Right cardiac atrium (tissue), 5 donors: ENCODE data around the gene MTG2. TPM values are rescaled to one million over a fixed set of nuclear protein-coding genes. Genes with fewer than 3 reads are reported as not detected.

Experiments used
- ATAC-seq, 2 donors: fragments of 200-7000 bp; cut with Tn5 transposase; one replicate each; pipeline versions ENCODE4 v1.8.0 to v1.9.1; 2020; ENCODE audit warnings: moderate library complexity in 2 of 2, mild to moderate bottlenecking in 1 of 2
- DNase-seq, 3 donors: peaks; one replicate each; pipeline ENCODE4 v3.0.0-alpha.2; 2020
- H3K27ac ChIP-seq: one replicate; pipeline ENCODE4 v1.5.1; 2013; ENCODE audit warnings: mild to moderate bottlenecking, low read length, control low read depth, moderate library complexity
- H3K27me3 ChIP-seq: one replicate; pipeline ENCODE4 v1.6.1; 2013; ENCODE audit not compliant: control insufficient read depth, insufficient read depth
- H3K4me1 ChIP-seq: one replicate; pipeline ENCODE4 v1.6.1; 2013; ENCODE audit warnings: low read length; ENCODE audit not compliant: control insufficient read depth, insufficient read depth
- H3K4me3 ChIP-seq: one replicate; pipeline ENCODE4 v1.5.1; 2013; ENCODE audit warnings: low read length, control low read depth
- H3K9me3 ChIP-seq: one replicate; pipeline ENCODE4 v1.6.1; 2013; ENCODE audit warnings: low read length; ENCODE audit not compliant: control insufficient read depth
- WGBS: extraction: QIAGEN DNeasy Blood & Tissue Kit; methylation state at CpG from one replicate; pipeline ENCODE4 v1.1.7; 2013; 5-methylcytosine and 5-hydroxymethylcytosine counted together
- intact Hi-C, 4 donors: fragments of 100-400 bp; cut with DNase I; formaldehyde crosslinking; loops; one replicate each; pipeline versions ENCODE4 v1.11.0 to v1.14.0; 2022 to 2023
- long read RNA-seq, 4 donors: library from polyadenylated mRNA; unstranded; transcript quantifications; one replicate each; pipeline ENCODE4 v2.0.0, GENCODE V29; 2020 to 2021
- polyA plus RNA-seq: library from polyadenylated mRNA; stranded (reverse); fragments of 200-250 nt; gene quantifications from one replicate; pipeline ENCODE4 v1.2.3, GENCODE V29; 2013
- total RNA-seq, 4 donors: library from RNA; stranded (reverse); fragmentation: NEBNext Ultra II Directional; extraction: Animal tissue kit (Norgen Biotek cat#: 25700); gene quantifications; one replicate each; pipeline ENCODE4 v1.2.1, GENCODE V29; 2021
- donor health status: healthy with polysubstance abuse.
- donor health status: DM: no; HTN: yes; CAD: no.
- donor health status: DM: no; HTN: no; CAD: no.
- donor health status: DM: no; HTN: yes; CAD: no; lungs with severe emphysema.
- donor health status: DM: yes; HTN: yes; CAD: no.

MTG2 gene, protein sequence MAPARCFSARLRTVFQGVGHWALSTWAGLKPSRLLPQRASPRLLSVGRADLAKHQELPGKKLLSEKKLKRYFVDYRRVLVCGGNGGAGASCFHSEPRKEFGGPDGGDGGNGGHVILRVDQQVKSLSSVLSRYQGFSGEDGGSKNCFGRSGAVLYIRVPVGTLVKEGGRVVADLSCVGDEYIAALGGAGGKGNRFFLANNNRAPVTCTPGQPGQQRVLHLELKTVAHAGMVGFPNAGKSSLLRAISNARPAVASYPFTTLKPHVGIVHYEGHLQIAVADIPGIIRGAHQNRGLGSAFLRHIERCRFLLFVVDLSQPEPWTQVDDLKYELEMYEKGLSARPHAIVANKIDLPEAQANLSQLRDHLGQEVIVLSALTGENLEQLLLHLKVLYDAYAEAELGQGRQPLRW
- total RNA-seq (10 to 100 TPM; 20.4 to 25.7 (median 25.1) TPM), polyA plus RNA-seq (29.2 TPM)
- long read RNA-seq, donor 1, transcript MTG2-201 (7 exons, 2,929 nt) = major isoform, 5 of 42 reads
- long read RNA-seq, donor 1, partial matches to known transcripts = 20 of 42 reads
- long read RNA-seq, donor 1, other reads (novel, unspliced or antisense) = 14 of 42 reads
- long read RNA-seq, donor 2, partial matches to known transcripts = 4 of 9 reads
- long read RNA-seq, donor 2, other reads (novel, unspliced or antisense) = 3 of 9 reads
- long read RNA-seq, donor 3, transcript MTG2-201 (7 exons, 2,929 nt) = major isoform, 31 of 129 reads
- long read RNA-seq, donor 3, partial matches to known transcripts = 59 of 129 reads
- long read RNA-seq, donor 3, other reads (novel, unspliced or antisense) = 39 of 129 reads
- long read RNA-seq, donor 4, transcript MTG2-201 (7 exons, 2,929 nt) = major isoform, 9 of 31 reads
- long read RNA-seq, donor 4, partial matches to known transcripts = 9 of 31 reads
- long read RNA-seq, donor 4, other reads (novel, unspliced or antisense) = 13 of 31 reads

DNA sequence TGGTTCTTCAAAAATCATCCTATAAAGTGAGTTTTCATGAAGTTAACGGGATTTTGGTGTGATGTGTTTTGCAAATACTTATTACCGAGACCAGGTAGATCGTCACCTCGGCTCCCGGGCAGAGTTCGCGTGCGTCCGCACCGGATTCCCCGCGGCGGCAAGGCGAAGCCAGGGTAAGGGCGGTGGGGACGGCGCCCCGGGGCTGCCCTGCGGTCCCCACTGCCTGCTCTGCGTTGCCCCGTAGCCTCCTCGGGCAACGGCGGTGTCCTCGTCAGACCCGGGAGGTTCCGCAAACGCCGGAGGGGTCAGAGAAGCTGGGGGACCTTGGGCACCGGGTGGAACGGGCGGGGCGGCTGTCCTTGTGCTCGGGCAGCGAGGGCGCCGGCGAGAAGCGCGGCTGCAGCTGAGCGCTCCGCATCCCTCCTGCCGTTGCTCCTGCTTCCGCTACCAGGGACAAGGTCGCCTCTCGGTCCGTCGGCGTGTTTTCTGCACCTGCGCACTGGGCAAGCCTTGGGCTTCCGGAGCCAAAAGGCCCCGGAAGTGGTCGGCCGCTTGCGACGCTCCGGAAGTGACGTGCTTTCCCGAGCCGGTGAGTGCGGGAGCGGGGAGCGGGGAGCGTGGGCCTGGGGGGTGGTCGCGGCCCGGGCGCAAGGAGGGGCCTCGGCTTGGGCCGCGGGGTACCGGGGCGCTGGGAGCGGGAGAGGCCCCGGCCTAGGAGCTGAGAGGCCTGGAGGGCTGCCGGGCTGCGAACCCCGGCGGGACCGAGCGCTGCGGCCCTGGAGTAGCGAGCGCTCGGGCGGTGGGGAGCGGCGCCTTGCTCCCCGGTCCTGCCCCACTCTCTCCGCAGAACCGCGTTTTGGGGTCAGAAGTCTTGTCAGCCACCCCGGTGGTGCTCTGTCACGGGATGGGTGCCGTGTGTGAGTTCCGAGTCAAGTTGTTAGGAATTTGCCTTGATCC is at the start of gene MTG2:
Gene MTG2 (plus strand): TSS at position 560 of the 957 bp plus-strand sequence. CDS start 10,393 bp downstream, outside the sequence.
- Histone ChIP-seq H3K4me3 (peak within 1 kb of the TSS; percentile 96), H3K27ac (peak within 1 kb of the TSS; percentile 90), H3K27me3 (no peaks in the 10 kb centered on the region), H3K4me1 (peaks cover 8% of the 10 kb centered on the region), H3K9me3 (no peaks in the 10 kb centered on the region)
- intact Hi-C loops = loop anchor here in 3 of 4 donors (10.0 kb wide), 3 partner anchors 102 to 202 kb away; partner anchors contain the start of gene RPS21 (in 1 of the 3)
- peak; percentile 96 to 98 (median 97) for DNase-seq
- under 1% methylated on average over 96 of the region's 96 CpGs for WGBS
- peak; percentile 98 for ATAC-seq

DNA sequence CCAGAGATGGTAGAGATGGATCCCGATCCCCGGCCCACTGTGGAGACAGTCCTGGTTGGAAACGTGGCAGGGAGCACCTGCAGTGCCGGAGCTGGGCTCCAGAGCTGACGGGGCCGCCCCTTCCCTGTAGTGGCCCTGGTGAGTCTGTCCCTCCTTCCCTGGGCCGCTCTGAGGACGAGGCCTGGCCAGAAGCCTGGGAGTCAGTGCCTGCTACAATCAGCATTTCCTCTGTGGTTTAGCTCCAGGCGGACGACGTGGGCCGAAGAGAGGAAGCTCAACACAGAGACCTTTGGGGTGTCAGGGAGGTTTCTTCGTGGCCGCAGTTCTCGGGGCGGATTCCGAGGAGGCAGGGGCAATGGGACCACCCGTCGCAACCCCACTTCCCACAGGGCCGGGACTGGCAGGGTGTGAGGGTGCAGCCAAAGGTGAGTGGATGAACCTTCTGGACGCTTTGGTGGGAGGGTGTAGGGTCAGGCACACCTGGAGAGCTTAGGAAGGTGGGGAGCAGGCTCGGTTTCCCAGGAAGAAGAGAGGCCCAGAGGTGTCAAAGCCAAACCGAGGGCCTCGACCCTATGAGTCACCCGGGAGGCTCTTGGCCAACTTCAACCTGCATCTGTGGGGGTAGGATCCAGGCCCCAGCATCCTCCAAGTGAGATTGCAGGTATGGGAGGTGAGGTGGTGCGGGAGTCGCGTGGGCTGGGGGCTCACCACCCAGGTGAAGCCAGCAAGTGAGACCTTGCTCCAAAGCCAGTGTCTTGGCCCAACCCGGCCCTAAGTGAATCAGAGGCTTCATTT is 49.6 kb upstream of the MTG2 start:
- Histone ChIP-seq H3K4me1 (peaks cover 2% of the 10 kb centered on the region), H3K9me3 (no peaks in the 10 kb centered on the region), H3K4me3 (no peak overlapping the region), H3K27ac (peak overlapping the region; percentile 73), H3K27me3 (no peaks in the 10 kb centered on the region)
- 60% methylated on average over 29 of the region's 29 CpGs for WGBS
- DNase-seq (peak; percentile 61 to 84 (median 80)), ATAC-seq (peak; percentile 55 to 80)
- intact Hi-C loops = loop anchor here in 2 of 4 donors (5.0 to 10.0 kb wide), 2 partner anchors 71 to 118 kb away; no protein-coding TSS in a partner anchor

DNA sequence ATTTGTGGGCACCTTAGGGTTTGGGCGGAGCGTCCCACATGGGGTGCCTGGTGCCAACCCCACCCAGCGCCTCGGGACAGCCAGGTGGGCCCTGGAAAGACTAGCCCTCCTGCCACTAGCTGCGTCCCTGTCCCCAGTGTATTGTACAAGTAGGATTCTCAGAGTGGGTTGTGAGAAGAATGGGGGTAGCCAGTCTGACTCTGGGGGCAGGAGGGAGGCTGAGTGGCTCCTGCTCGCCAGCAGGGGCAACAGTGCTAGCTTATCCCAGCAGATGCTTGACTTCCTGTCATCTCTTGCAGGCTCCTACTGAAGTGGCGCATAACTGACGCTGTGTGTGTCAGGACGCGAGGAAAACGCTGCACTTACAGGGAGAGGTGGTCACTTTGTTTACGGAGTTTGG is 49.0 kb upstream of the MTG2 start:
- Histone ChIP-seq H3K4me1 (peaks cover 2% of the 10 kb centered on the region), H3K27me3 (no peaks in the 10 kb centered on the region), H3K27ac (no peak overlapping the region), H3K9me3 (no peaks in the 10 kb centered on the region), H3K4me3 (no peak overlapping the region)
- peak; percentile 32 to 34 for ATAC-seq
- intact Hi-C loops = loop anchor here in 2 of 4 donors (5.0 to 10.0 kb wide), 2 partner anchors 72 to 119 kb away; no protein-coding TSS in a partner anchor
- WGBS = 67% methylated on average over 12 of the region's 12 CpGs
- DNase-seq = peak in 1 of 3 donors; percentile 51

DNA sequence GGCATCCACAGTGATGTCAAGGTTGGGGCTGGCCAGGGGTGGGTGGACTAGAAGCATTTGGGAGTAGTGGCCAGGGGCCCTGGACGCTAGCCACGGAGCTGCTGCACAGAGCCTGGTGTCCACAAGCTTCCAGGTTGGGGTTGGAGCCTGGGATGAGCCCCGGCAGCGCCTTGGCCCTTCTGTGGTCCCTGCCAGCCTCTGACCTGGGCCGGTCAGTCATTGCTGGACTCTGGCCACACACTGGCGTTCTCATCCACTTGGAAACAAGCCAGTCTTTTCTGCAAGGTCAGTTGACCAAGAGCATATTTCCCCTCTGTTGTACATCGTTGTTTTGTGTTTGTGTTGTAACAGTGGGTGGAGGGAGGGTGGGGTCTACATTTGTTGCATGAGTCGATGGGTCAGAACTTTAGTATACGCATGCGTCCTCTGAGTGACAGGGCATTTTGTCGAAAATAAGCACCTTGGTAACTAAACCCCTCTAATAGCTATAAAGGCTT is 48.0 kb upstream of the MTG2 start:
- intact Hi-C loops = loop anchor here in 3 of 4 donors (5.0 to 10.0 kb wide), 4 partner anchors 72 to 122 kb away; no protein-coding TSS in a partner anchor
- WGBS = 50% methylated on average over 11 of the region's 11 CpGs
- DNase-seq (peak in 2 of 3 donors; percentile 55 to 73), ATAC-seq (peak; percentile 24 to 26)
- H3K27ac ChIP-seq = peak overlapping the region; percentile 33
- no peaks in the 10 kb centered on the region for H3K27me3 ChIP-seq
- no peaks in the 10 kb centered on the region for H3K9me3 ChIP-seq
- peaks cover 2% of the 10 kb centered on the region for H3K4me1 ChIP-seq
- H3K4me3 ChIP-seq = no peak overlapping the region

DNA sequence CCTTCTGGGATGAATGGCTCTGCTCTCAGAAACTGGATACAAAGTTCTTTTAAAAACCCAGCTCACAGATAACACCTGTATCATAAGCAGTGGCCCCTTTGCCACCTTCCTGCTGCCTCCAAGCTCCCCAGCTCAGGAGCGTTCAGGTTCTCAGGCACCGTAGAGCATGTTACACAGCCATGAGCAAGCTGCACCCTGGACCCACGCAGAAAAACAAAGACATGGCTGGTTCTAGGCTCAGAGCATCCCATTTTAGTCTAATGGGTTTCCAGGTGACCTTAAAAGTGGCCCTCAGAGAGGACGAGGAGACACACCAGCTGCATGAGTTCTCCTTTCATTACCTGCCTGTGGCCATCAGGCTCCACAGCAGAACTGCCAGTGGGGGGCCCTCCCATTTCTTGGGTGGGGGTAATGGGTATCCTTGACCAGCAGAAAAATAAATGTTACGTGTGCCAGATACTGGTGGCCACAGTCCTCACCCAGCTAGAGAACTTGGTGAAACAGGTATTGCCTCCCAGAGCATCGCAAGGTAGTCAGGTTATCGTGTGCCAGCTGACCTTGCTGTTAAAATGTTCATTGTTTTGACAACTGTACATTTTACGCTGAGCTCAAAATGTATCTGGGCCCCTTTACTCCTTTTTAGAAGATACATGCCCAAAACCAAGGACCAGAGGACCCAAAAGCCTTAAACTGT is 47.1 kb upstream of the MTG2 start:
- no peak overlapping the region for H3K27ac ChIP-seq
- no peak overlapping the region for H3K4me3 ChIP-seq
- intact Hi-C loops = loop anchor here in 3 of 4 donors (5.0 to 10.0 kb wide), 3 partner anchors 108 to 123 kb away; no protein-coding TSS in a partner anchor
- peaks cover 2% of the 10 kb centered on the region for H3K4me1 ChIP-seq
- ATAC-seq (no peak), DNase-seq (no peak)
- 89% methylated on average over 8 of the region's 8 CpGs for WGBS
- no peaks in the 10 kb centered on the region for H3K27me3 ChIP-seq
- no peaks in the 10 kb centered on the region for H3K9me3 ChIP-seq

DNA sequence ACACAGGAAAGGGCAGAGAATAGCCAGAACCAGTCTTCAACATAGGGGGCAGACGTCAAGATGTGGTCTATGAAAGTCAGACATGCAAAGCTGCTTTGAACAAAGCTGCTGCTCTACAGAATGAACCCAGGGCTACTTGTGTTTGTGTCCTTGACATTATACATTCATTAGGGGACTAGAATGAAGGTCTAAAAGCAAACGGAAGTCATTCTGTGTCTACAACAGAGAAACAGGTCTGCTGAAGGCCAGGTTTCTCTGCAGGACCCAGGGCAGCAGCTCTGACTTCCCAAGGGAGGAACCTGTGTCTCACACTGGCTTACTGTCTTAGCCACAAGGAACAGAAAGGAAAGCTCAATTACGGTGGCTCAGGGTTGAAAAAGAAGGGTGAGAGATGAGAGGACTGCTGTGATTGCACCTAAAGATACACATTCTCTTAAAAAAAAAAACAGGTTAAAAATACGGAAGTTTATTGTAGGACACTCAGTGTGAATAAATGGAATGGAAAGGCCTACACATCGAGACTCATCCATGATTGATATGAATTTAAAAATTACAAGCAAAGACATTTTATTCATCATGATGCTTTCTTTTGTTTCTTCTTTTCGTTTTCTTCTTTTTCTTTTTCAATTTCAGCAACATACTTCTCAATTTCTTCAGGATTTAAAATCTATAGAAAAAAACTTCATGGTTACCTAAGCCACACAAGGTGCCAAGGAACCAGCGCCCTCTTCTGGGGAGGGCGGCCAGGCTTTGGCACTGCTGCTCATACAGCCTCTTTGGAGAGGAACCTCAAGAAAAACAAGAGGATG is 46.3 kb upstream of the MTG2 start:
- intact Hi-C loops = loop anchor here in 3 of 4 donors (5.0 to 10.0 kb wide), 3 partner anchors 109 to 124 kb away; no protein-coding TSS in a partner anchor

DNA sequence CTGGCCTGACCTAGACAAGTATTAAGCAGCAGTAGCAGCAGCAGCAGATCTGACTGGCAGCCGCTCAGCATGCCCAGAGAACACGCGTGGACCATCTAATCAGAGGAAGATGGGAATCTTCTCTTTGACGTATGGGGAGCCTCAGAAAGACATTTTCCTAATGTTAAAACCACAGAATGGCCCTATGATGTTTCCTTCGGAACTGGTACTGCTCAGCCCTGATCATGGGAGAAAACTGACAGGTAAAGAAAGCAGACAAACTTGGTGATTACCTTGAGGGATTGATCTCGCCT is 45.8 kb upstream of the MTG2 start:
- Histone ChIP-seq H3K27me3 (no peaks in the 10 kb centered on the region), H3K4me3 (no peak overlapping the region), H3K4me1 (peaks cover 13% of the 10 kb centered on the region), H3K9me3 (no peaks in the 10 kb centered on the region), H3K27ac (no peak overlapping the region)
- WGBS = 66% methylated on average over 6 of the region's 6 CpGs
- no peak for ATAC-seq
- intact Hi-C loops = loop anchor here in 3 of 4 donors (5.0 to 10.0 kb wide), 3 partner anchors 110 to 125 kb away; no protein-coding TSS in a partner anchor
- no peak for DNase-seq

More for the DNA sequence above, 46.3 kb upstream of the MTG2 start:
- WGBS = 53% methylated on average over 8 of the region's 8 CpGs
- ATAC-seq = peak in 1 of 2 donors; percentile 19
- peak; percentile 60 to 91 (median 85) for DNase-seq
- Histone ChIP-seq H3K9me3 (no peaks in the 10 kb centered on the region), H3K27me3 (no peaks in the 10 kb centered on the region), H3K4me1 (peaks cover 8% of the 10 kb centered on the region), H3K4me3 (no peak overlapping the region), H3K27ac (no peak overlapping the region)

DNA sequence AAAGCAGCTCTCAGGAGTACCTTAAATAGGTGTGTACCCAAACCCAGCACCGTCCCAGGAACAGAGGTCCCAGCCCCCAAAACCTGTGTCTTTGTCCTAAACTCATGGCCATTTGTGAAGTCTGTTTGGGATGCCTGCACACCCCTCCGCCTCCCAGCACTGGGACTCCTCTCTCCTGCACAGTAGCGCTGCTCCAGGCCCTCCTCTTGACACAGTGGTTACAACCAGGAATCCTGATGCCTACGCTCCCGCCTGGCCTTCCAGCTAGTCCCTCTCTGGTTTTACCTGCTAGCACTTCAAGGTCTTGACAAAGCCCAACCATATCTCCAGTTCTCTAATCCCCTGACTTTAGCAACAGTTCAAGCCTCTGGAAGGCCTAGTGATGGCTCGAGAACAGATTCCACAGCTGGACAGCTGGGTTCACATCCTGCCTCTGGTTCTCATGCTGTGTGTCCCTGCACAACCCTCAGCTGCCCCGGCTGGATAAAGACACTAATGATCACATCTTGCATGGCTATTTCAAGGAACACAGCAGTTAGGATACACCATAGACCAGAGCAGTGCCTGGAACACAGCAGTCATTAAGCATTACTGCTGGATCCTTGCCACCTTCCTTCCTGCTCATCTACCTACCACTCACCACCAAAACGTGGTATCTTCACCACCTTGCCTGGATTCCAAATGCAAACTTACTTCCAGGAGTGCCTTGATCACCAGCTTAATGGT is 45.2 kb upstream of the MTG2 start:
- H3K4me1 ChIP-seq = peaks cover 13% of the 10 kb centered on the region
- no peak overlapping the region for H3K4me3 ChIP-seq

More for the DNA sequence above, 45.2 kb upstream of the MTG2 start:
- intact Hi-C loops = loop anchor here in 3 of 4 donors (5.0 to 10.0 kb wide), 3 partner anchors 110 to 125 kb away; no protein-coding TSS in a partner anchor
- Histone ChIP-seq H3K27me3 (no peaks in the 10 kb centered on the region), H3K27ac (no peak overlapping the region), H3K9me3 (no peaks in the 10 kb centered on the region)
- DNase-seq = peak in 1 of 3 donors; percentile 52
- WGBS = 78% methylated on average over 8 of the region's 8 CpGs
- ATAC-seq = no peak
